HG03432 (cell line): ENCODE data around the gene ATP5PD.
"Not testable (repeated sequence)": the region's sequence is repeated elsewhere in the genome, so short reads cannot be mapped to it uniquely, and the experiment has no call there.

ENCODE experiments used
- ATAC-seq: cut with Tn5 transposase; IDR thresholded peaks from one replicate; pipeline ENCODE4 v1.9.1; 2021; ENCODE audit warnings: mild to moderate bottlenecking, moderate library complexity; ENCODE audit not compliant: unreplicated experiment

ATP5PD gene

DNA sequence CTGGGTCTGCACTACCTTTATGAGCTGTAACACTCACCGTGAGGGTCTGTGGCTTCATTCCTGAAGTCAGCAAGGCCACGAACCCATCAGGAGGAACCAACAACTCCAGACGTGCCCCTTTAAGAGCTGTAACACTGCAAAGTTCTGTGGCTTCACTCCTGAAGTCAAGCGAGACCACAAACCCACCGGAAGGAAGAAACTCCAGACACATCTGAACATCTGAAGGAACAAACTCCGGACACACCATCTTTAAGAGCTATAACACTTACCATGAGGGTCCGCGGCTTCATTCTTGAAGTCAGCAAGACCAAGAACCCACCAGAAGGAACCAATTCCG is 21.4 kb downstream of the ATP5PD start:
- not testable (repeated sequence) for ATAC-seq

DNA sequence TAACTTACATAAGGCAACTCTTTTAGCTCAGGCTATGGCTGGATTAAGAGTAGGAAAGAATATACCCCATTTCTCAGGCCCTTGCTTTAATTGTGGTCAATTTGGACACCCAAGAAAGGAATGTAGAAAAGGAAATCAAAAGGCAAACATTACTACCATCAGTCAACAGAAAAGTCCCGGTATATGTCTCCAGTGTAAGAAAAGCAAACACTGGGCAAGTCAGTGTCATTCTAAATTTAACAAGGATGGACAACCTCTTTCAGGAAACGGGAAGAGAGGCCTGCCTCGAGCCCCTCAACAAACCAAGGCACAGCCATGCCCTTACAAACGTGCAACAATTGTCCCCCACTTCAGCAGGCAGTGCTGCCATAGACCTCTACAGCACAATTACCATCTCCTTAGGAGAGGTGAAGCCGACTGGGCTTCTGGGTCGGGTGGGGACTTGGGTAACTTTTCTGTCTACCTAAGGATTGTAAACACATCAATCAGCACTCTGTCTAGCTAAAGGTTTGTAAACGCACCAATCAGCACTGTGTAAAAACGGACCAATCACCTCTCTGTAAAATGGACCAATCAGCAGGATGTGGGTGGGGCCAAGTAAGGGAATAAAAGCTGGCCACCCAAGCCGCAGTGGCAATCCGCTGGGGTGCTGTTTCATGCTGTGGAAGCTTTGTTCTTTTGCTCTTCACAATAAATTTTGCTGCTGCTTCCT is 21.9 kb downstream of the ATP5PD start:
- ATAC-seq: no peak

DNA sequence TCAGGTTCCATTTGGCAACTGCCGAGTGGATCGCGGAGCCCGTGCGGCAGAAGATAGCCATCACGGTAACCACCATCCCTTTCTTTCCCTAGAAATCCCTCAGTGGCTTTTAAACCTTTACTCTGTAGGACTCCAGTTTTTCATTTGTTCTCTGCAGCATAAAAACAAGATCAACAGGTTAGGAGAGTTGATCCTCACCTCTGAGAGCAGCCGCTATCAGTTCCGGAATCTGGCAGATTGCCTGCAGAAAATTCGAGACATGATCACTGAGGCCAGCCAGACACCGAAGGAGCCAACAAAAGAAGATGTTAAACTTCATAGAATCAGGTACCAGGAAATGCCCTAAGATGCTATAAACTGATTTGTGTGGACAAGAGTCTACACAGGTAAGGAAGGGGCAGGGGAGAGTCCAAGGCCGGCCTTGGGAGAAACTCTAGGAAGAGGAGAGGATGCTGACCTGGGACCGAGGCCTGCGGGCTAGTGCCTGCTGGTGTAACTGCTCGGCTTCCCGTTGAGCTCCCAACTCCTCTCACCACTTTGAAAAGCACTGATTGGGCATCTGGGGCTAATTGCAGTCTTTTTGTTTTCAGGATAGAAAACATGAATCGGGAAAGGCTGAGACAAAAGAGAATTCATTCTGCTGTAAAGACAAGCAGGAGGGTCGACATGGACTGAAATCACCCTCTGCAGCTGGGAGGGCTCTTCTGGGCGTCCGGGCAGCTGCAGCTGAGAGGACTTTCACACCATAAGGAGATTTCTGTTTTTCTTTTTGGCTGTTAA is 26.2 kb downstream of the ATP5PD start:
- no peak for ATAC-seq

DNA sequence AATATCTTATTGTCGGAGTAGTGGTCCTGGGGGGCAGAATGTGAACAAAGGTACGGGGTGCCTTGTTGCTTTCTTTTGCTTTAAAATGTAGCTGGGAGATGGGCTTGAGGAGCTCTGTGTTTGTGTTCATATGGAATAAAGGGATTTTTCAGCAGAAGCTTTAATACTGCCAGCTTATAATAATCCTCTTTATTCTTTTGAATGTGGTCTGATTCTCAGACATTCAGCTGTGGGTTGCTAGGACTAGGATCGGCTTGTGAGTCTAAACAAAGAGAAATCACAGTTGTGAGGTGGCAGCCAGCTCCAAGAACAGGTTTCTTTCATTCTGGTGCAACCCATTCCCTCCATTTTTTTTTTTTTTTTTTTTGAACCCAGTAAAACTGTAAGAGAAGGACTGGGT is 27.1 kb downstream of the ATP5PD start:
- ATAC-seq: no peak

DNA sequence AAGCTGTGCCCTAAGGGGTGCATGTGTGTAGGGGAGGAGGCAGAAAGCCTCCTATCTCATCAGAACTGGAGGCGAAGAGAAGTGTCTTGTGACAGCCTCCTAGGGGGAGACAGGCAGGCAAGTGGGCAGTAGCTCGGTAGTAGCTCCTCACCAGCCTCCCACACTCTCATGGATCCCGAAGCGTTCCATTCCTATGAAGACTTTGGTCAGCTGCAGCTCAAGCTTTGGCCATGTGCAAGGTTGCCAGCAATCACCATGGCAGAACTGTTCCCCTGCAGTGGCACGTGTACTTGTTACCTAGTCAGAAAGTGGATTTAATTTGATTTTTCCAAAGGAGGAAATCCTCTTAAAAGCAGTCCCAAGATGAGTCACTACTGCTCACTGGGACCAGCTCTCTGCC is 27.6 kb downstream of the ATP5PD start:
- ATAC-seq: no peak

GRCh38 chr17:75013092-75013559 is 33.6 kb downstream of the ATP5PD start:
- no peak for ATAC-seq

GRCh38 chr17:75012346-75013091 is 34.2 kb downstream of the ATP5PD start, which contains the start of gene MRPL58:
MRPL58 (plus strand) TSS chr17:75012670; CDS start chr17:75012687, 17 bp downstream.
- ATAC-seq: peak; percentile 91

DNA sequence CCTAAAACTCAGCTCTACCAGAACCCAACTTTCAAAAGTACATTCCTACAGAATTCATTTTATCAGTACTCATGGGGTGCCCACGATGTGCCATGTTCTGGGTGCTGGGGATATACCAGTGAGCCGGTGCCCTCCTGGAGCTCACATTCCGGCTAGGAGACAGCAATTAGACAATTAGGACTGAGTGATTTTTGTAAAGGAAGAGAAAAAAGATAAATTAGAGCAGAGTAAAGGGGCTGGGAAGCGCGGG is 34.7 kb downstream of the ATP5PD start:
- ATAC-seq: no peak

DNA sequence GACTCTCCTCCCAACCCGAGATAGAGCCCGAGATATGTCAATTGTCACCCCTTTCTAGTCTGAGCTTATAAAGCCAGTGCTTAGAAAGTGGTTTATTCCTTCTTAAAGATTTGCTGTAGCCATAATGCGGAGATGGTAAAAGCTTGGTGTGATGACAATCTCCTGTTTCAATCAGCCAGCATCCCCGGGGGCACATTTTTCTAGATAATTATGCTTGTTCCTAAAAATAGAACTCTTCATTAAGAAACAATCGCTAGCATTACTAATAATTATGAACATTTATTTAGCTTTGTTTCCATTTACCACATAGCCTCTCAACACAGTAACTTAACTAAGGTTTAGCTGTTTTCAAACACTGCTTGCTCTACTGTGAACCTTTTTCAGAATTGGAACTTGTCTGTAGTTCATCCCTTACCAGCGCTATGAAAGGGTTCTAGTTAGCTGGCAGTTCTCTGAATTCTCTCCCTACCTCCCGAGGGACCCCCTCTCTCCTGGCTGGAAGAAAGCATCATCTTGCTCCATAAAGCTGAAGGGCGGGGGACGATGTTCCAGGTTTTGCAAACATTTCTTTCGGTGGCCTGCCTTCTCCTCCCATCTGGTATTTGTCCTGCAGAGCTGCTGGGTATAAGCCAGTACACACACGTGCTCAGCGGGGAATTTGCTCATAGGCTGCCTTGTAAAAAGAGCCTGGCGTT is 35.2 kb downstream of the ATP5PD start:
- ATAC-seq: no peak

- no peak for ATAC-seq
Observed at GRCh38 chr17:75010683-75011400, 35.9 kb downstream of the ATP5PD start.

- ATAC-seq: no peak
Observed at GRCh38 chr17:75009139-75009724, 37.5 kb downstream of the ATP5PD start.

GRCh38 chr17:75008373-75008772 is 38.4 kb downstream of the ATP5PD start:
- ATAC-seq: no peak

- no peak for ATAC-seq
Observed at GRCh38 chr17:75006653-75007052, 40.1 kb downstream of the ATP5PD start.

DNA sequence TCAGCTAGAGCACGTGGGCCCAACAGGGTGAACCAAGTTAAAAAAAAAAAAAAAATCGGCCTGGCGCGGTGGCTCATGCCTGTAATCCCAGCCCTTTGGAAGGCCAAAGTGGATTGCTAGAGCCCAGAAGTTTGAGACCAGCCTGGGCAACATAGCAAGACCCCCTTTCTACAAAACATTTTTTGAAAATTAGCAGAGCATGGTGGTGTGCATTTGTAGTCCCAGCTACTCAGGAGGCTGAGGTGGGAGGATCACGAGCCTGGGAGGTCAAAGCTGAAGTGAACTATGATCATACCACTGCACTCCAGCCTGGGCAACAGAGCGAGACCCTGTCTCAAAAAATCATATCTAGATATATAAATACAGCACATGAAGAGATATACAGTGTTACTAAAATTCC is 40.7 kb downstream of the ATP5PD start:
- not testable (repeated sequence) for ATAC-seq

- no peak for ATAC-seq
Observed at GRCh38 chr17:75005291-75005690, 41.5 kb downstream of the ATP5PD start.

GRCh38 chr17:75004371-75004770 is 42.4 kb downstream of the ATP5PD start:
- ATAC-seq: no peak

GRCh38 chr17:75003957-75004355 is 42.8 kb downstream of the ATP5PD start:
- no peak for ATAC-seq

GRCh38 chr17:75003070-75003956 is 43.5 kb downstream of the ATP5PD start:
- no peak for ATAC-seq
